Measurements from ENCODE around the gene ZNF598. TPM values are rescaled to one million over a fixed set of nuclear protein-coding genes. Genes with fewer than 3 reads are reported as not detected.

The ZNF598 gene
- total RNA-seq, 3 donors from 2014 or later: 41.9 to 45.4 (median 42.4) TPM

DNA sequence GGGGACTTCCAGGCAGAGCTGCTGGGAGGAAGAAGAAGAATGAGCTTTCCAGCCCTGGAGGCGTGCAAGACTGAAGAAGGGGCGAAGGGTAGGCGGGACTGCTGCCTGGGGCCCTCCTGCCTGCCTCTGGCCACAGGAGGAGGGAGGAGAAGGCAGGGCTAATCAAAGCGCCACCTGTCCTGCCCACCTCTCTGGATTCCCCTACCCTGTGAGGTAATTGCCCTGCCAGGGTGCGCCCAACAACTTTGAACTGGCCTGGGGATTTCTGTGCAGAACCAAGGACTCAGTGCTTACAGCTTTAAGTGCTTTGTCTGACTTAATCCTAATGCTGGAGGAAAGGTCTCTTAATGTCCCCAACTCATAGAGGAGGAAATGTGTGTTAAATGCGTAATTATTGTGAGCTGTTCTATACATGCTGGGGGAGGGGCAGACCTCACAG lies 28.2 kb downstream of the ZNF598 start, which contains the start of gene NOXO1:
Gene NOXO1, minus strand, starts transcription at position 72 of the 439 bp plus-strand sequence. CDS start 290 bp downstream, outside the sequence.
- Histone ChIP-seq H3K36me3 (ENCODE audit: low read depth) (no peaks in the 10 kb centered on the region), H3K4me1 (ENCODE audit: low read depth) (peaks cover 56% of the 10 kb centered on the region), H3K9me3 (no peaks in the 10 kb centered on the region), H3K4me3 (no peak within 1 kb of the TSS)
- ATAC-seq: peak; percentile 41
- intact Hi-C loops (cut with DNase I, micrococcal nuclease): no loop called here
- TF ChIP-seq, protein P1, sequence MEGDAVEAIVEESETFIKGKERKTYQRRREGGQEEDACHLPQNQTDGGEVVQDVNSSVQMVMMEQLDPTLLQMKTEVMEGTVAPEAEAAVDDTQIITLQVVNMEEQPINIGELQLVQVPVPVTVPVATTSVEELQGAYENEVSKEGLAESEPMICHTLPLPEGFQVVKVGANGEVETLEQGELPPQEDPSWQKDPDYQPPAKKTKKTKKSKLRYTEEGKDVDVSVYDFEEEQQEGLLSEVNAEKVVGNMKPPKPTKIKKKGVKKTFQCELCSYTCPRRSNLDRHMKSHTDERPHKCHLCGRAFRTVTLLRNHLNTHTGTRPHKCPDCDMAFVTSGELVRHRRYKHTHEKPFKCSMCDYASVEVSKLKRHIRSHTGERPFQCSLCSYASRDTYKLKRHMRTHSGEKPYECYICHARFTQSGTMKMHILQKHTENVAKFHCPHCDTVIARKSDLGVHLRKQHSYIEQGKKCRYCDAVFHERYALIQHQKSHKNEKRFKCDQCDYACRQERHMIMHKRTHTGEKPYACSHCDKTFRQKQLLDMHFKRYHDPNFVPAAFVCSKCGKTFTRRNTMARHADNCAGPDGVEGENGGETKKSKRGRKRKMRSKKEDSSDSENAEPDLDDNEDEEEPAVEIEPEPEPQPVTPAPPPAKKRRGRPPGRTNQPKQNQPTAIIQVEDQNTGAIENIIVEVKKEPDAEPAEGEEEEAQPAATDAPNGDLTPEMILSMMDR (IDR thresholded peaks at IDR 0.05): no peak
- DNase-seq: peak; percentile 79 to 84 (median 81)

DNA sequence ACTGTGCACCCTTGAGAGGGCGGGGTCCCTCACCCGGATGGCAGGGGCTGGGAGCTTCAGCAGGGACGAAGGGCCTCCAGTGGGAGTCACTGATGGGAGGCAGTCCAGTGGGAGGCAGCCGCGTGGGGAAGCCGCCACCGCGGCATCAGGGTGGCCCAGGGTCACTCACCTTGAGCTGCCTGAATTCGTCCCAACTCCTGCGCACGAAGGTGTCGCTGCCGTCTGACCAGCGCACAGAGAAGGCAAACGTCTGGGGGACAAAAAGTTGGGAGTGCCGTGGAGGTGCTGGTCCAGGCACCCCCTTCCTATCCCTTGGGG lies 28.9 kb downstream of the ZNF598 start:
- intact Hi-C loops (cut with DNase I, micrococcal nuclease): no loop called here
- H3K4me1 ChIP-seq (ENCODE audit: low read depth): peaks cover 50% of the 10 kb centered on the region
- TF ChIP-seq, protein P1 (IDR thresholded peaks at IDR 0.05): no peak
- no peak overlapping the region for H3K4me3 ChIP-seq
- H3K36me3 ChIP-seq (ENCODE audit: low read depth): no peaks in the 10 kb centered on the region
- H3K9me3 ChIP-seq: no peaks in the 10 kb centered on the region
- DNase-seq (no peak), ATAC-seq (no peak)

DNA sequence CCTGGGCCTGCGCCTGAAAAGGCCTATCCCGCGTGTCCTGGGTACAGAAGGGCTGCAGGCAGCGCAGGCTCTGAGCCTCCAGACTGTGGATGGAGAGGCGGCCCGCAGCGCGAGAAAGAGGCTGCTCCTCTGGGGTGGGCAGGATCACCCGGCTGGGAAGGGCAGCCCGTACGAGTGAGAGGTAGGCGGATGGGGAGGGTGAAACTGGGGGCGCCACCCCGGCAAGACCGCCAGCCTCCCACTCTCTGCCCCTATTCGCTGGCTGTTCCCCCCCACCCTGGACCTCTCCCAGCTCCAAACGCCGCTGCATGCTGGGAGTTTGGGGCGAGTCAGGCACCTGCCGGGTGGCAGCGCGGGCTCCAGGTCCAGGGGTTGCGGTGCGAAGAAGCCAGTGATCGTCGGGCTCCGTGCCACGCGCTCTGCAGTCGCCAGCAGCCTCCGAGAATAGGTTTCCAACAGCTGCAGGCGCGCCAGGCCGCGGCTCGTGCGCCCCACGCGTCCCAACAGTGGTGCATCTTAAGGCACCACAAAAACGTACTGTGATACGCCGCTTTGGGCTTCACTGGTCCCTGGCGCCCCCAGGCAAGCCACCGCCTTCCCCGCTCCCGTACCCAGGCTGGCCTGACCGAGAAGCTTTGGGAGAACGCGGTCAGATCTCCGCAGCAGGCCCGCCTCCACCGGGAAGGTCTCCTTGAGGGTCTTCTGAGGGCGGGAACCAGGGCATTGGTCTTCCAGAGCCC lies 29.4 kb downstream of the ZNF598 start:
- intact Hi-C loops (cut with DNase I, micrococcal nuclease): no loop called here
- peak; percentile 0 for ATAC-seq
- TF ChIP-seq, protein P1 (IDR thresholded peaks at IDR 0.05): no peak
- Histone ChIP-seq H3K9me3 (no peaks in the 10 kb centered on the region), H3K36me3 (ENCODE audit: low read depth) (no peaks in the 10 kb centered on the region), H3K4me1 (ENCODE audit: low read depth) (peaks cover 45% of the 10 kb centered on the region), H3K4me3 (no peak overlapping the region)
- DNase-seq: peak in 2 of 3 donors; percentile 55 to 74

DNA sequence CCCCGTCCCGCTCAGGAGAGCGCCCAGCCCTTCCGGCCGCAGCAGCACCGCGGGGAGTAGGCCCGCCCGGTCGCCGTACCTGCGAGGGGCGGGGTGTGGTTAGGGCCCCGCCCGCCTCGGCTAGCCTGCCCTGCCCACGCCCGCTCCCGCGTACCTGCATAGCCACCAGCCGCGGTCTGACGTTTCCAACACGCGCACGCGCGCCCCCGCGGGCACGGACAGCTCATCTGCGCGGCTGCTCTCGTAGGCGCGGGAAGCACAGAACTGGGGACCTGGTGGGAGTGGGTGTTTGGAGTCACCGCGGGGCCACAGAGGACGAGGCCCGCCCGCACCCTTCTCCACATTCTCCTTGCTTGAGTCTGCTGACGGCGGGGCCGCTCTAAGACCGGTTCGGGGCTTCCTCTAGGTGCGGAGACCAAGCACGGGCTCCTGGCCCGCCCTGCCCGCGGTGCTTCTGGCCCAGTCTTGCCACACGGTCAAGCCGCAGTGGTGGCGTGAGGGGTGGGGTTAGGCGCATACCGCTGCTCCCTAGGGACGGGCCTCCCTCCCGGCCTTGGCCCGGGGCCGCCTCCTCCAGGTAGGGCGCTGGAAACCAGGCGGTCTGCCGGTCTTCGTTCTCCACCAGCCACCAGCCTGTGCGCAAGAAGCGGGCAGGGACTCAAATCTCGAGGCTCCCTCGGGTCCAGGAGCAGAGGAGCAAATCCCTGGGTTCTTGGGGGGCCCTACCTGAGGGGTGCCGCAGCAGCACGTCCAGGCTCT lies 30.2 kb downstream of the ZNF598 start:
- intact Hi-C loops (cut with DNase I, micrococcal nuclease): no loop called here
- TF ChIP-seq, protein P1 (IDR thresholded peaks at IDR 0.05): no peak
- DNase-seq: peak; percentile 93 to 95 (median 93)

DNA sequence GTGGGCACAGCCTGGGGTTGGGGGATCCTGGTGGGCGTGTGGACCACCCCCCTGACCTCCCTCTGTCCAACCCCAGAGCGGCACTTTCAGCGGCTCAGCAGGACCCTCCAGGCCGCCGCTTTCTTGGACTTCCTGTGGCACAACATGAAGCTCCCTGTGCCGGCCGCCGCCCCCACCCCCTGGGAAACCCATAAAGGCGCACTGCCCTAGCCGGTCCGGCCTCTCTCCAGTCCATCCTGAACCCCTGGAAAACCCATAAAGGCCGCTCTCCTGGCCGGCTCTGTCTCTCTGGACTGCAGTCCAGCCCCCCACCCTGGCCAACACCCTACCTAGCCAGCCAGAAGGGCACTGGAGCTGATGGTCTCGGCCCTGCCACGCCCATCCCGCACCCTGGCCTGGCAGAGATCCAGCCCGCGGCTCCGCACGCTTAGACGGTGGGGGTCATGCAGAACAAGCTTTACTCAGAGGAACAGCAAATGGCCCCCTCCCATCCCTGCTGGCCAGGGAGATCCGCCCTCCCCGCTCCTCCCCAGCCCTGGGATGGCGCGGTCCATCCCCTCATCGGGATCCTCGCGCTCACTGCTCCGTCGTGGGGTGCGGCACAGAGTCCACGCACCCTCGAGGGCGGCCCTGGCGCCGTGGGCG lies 31.0 kb downstream of the ZNF598 start:
- Histone ChIP-seq H3K36me3 (ENCODE audit: low read depth) (no peaks in the 10 kb centered on the region), H3K4me3 (no peak overlapping the region)

More for the DNA sequence above, 30.2 kb downstream of the ZNF598 start:
- Histone ChIP-seq H3K4me3 (no peak overlapping the region), H3K4me1 (ENCODE audit: low read depth) (peaks cover 38% of the 10 kb centered on the region), H3K36me3 (ENCODE audit: low read depth) (no peaks in the 10 kb centered on the region), H3K9me3 (no peaks in the 10 kb centered on the region)
- peak; percentile 66 for ATAC-seq

More for the DNA sequence above, 31.0 kb downstream of the ZNF598 start:
- DNase-seq (peak in 2 of 3 donors; percentile 51 to 71), ATAC-seq (no peak)
- H3K4me1 ChIP-seq (ENCODE audit: low read depth): peaks cover 37% of the 10 kb centered on the region
- H3K9me3 ChIP-seq: no peaks in the 10 kb centered on the region
- intact Hi-C loops (cut with DNase I, micrococcal nuclease): no loop called here
- TF ChIP-seq, protein P1 (IDR thresholded peaks at IDR 0.05): no peak
